Measurements from ENCODE around the gene CBFA2T3.

GRCh38 chr16:88948781-88949490, 28.1 kb downstream of the CBFA2T3 start:
- TF ChIP-seq CTCF (IDR thresholded peaks at IDR 0.05) (no peak), POLR2A (IDR thresholded peaks at IDR 0.05) (no peak)
